ENCODE data around the gene PDGFA.

Gene PDGFA

DNA sequence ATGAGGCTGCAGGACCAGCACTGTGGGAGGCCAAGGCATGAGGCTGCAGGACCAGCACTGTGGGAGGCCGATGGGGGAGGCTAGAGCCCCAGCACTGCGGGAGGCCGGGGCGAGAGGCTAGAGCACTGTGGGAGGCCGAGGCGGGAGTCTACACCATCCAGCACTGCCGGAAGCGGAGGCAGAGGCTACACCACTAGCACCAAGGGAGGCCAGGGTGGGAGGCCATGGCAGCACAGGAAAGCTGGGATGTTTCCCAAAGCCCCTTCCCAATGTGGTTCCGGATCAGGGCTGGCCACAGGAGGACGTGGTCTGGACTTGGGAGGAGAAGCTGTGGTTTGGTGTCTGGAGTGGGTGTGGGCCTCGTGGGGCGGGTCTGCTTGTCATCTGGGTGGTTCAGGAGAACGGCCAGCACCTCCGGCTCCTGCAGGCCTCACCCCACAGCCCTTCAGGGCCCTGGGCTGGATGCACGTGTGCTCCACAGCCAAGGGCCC is 43.6 kb downstream of the PDGFA start:
- in situ Hi-C loops (cut with HindIII; ENCODE audit: low sequenced_read_pairs), result no loop called here

- in situ Hi-C loops (cut with HindIII; ENCODE audit: low sequenced_read_pairs), result no loop called here
These were observed 44.3 kb downstream of the PDGFA start for GRCh38 chr7:475425-475728.

- in situ Hi-C loops (cut with HindIII; ENCODE audit: low sequenced_read_pairs), result no loop called here
These were observed 44.8 kb downstream of the PDGFA start for GRCh38 chr7:474605-475424.

- in situ Hi-C loops (cut with HindIII; ENCODE audit: low sequenced_read_pairs), result no loop called here
These were observed 45.6 kb downstream of the PDGFA start for GRCh38 chr7:473870-474604.

DNA sequence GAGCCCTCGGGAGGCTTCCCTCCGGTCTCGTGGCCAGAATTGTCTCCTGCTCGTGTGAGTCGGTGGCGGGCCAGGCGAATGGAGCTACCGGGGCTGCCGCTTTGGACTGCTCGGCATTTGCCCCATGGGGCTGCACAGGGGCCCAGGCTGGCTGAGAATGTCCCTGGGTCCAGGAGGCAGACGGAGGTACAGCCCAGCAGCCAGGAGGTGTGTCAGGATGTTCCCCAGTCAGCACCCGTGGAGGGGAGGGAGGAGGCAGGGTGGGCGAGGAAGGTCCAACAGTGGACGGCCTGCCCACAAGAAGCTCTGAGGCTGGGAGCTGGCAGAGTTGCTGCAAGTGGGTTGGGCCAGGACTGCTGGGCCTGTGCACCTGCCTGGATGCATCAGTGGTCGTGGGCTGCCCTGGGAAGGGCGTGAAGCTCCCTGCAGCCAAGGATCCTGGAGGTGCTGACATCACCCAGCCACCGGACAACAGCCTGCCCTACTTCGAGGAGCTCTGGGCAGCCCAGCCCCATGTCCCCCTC is 46.4 kb downstream of the PDGFA start:
- in situ Hi-C loops (cut with HindIII; ENCODE audit: low sequenced_read_pairs), result no loop called here

- in situ Hi-C loops (cut with HindIII; ENCODE audit: low sequenced_read_pairs), result no loop called here
These were observed 47.0 kb downstream of the PDGFA start for GRCh38 chr7:472640-472957.

- in situ Hi-C loops (cut with HindIII; ENCODE audit: low sequenced_read_pairs), result no loop called here
These were observed 47.6 kb downstream of the PDGFA start for GRCh38 chr7:471866-472639.

GRCh38 chr7:471191-471865 is 48.3 kb downstream of the PDGFA start:
- in situ Hi-C loops (cut with HindIII; ENCODE audit: low sequenced_read_pairs), result no loop called here

- in situ Hi-C loops (cut with HindIII; ENCODE audit: low sequenced_read_pairs), result no loop called here
These were observed 50.1 kb downstream of the PDGFA start for GRCh38 chr7:469563-469961.

GRCh38 chr7:468681-469562 is 50.7 kb downstream of the PDGFA start:
- in situ Hi-C loops (cut with HindIII; ENCODE audit: low sequenced_read_pairs), result no loop called here

- in situ Hi-C loops (cut with HindIII; ENCODE audit: low sequenced_read_pairs), result no loop called here
These were observed 51.6 kb downstream of the PDGFA start for GRCh38 chr7:467856-468545.

GRCh38 chr7:467393-467828 is 52.2 kb downstream of the PDGFA start:
- in situ Hi-C loops (cut with HindIII; ENCODE audit: low sequenced_read_pairs), result no loop called here

- in situ Hi-C loops (cut with HindIII; ENCODE audit: low sequenced_read_pairs), result no loop called here
These were observed 53.0 kb downstream of the PDGFA start for GRCh38 chr7:466465-467191.

DNA sequence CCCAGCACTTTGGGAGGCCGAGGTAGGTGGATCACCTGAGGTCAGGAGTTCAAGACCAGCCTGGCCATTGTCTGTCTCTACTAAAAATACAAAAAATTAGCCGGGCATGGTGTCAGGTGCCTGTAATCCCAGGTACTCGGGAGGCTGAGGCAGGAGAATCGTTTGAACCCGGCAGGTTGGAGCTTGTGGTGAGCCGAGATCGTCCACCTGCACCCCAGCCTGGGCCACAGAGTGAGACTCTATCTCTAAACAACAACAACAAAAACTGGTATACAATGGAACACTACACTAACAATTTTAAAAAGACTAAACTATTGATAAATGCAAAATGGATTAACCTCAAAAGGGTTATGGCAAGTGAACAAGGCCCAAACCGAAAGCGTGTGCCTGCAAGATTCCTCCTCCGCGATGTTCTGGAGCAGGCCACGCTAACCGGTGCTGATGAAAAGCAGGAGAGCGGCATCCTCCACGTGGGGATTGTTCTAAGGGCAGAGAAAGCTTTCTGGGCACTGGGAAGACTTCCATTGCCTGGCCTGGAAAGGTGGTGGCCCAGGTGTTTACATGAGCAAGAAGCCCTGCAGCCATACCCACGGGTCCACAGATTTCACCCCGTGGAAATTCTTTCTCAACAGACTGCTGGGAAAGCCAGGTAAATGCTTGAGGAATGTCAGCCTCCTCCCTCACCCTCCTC is 53.8 kb downstream of the PDGFA start:
- in situ Hi-C loops (cut with HindIII; ENCODE audit: low sequenced_read_pairs), result no loop called here

- in situ Hi-C loops (cut with HindIII; ENCODE audit: low sequenced_read_pairs), result no loop called here
These were observed 54.9 kb downstream of the PDGFA start for GRCh38 chr7:464454-465401.

DNA sequence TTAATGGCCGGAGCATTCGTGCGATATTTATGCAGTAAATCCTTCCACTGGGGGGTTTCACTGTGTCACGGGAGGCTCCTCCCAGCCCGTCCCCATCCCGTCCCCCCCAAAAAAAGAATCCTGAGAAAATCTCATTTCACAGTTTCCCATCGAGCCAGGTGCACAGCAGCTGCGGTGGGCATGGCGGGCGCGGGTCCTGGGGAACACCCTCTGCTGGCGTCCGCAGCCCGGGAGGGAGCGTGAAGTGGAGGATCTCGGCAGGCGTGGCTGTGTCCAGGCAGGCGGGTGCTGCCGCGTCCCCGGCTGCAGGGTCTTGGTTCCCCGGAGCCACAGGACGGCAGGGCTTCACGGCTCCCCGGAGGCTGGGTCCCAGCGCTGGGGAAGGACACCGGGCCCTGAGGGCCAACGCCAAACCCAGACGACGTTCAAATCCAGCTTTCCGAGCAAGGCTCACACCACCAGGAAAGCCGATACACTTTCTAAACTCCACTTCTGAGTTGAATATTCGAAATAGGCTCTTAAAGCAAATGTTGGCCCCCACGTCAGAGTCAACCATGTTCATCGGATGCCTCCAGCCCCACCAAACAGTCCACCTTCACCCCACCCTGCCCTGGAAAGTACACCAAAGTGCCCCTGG is 55.7 kb downstream of the PDGFA start:
- in situ Hi-C loops (cut with HindIII; ENCODE audit: low sequenced_read_pairs), result no loop called here

Data from DLD1 (cell line).